GM19023 (cell line): ENCODE results near the gene TLE5.

Experiments used
- ATAC-seq: cut with Tn5 transposase; IDR thresholded peaks from one replicate; pipeline ENCODE4 v1.9.1; 2021; ENCODE audit warnings: mild to moderate bottlenecking, moderate library complexity; ENCODE audit not compliant: unreplicated experiment

Gene TLE5

GRCh38 chr19:3062165-3063105 is at the start of gene TLE5:
Gene TLE5, minus strand, starts transcription at chr19:3062495. Its CDS starts 295 bp downstream, at chr19:3062200.
- ATAC-seq: no peak

DNA sequence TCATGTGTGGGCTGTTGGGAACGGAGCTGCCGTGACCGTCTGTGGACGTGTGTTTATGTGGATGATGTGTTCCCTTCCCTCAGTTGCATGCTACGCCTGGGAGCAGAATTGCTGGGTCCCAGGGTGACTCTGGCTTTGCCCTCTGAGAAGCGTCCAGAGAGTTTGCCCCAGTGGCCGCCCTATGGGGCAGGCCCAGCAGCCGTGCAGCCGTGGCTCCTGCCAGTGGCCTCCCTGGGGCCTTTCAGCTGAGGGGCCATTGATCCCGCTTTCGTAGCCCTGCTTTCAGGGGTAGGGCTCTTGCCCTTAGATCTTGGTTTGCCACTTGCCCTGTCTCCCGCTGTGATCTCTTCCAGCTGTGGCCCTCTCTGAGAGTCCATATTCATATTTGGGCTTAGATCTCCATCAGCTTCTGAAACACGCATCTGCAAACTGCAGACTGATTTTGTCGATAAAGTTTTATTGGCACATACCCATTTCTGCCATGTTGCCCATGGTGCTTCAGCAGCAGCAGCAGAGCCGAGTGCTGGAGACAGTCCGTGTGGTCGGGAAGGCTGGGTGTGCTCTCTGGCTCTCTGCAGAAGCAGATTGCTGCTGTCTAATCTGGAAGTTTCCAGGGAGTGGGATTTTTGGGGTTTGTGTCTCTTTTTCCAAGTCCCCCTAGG is 49.4 kb upstream of the TLE5 start:
- no peak for ATAC-seq

- no peak for ATAC-seq
Observed at GRCh38 chr19:3110126-3110825, 48.0 kb upstream of the TLE5 start.

DNA sequence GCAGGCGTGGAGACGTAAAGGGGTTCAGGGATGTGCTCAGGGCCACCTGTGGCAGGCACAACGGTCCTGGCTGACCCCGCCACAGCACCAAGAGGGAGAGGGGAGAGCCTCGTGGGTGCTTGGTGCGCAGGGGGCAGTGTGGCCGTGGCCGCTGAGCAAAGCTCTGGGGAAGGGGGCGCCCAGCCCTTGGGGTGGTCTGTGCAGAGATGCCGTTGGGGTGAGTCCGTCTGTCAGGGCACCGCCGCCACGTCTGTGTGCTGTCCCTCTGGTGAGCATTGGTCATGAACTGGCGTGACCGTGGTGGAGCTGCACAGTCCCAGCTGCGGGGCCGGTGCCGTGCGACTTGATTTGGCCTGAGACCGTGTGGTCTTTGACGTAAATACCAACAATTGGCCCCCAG is 47.2 kb upstream of the TLE5 start:
- ATAC-seq: no peak

DNA sequence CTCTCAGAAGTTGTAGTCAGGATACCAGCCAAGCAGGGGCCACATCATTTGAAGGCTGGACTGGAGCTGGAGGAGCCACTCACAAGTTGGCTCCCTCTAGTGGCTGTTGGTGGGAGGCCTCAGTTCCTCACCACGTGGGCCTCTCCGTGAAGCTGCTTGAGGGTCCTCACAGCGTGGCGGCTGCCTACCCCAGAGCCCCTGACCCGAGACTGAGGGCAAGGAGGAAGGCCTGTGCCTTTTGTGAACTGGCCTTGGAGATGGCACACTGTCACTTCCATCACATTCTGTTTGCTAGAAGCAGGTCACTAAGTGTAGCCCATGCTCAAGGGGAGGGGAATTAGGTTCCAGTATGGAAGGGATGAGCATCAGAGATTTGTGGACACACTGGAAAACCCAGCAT is 46.5 kb upstream of the TLE5 start:
- no peak for ATAC-seq

DNA sequence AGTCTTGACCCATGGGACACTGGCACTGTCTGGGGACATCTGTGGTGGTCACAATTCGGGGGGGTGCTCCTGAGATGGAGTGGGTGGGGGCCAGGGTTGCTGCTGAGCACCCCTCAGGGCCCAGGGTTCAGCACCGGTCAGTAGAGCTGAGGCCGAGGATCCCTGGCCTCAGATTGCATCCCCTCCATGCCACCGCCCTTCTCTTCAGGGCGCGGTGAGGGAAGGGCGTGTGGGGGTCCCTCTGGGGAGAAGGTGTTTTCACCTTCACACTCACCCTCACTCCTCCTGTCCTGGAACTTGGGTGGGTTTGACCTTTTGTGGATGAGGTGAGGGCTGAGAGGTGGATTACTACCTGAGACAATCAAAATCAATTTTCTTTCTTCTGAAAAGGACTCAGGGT is 45.4 kb upstream of the TLE5 start:
- no peak for ATAC-seq

- ATAC-seq: no peak
Observed at GRCh38 chr19:3106509-3107141, 44.3 kb upstream of the TLE5 start.

- ATAC-seq: no peak
Observed at GRCh38 chr19:3105641-3106508, 43.6 kb upstream of the TLE5 start.

GRCh38 chr19:3104708-3104983 is 42.4 kb upstream of the TLE5 start:
- ATAC-seq: no peak

- no peak for ATAC-seq
Observed at GRCh38 chr19:3102239-3103140, 40.2 kb upstream of the TLE5 start.

GRCh38 chr19:3100747-3101730 is 38.7 kb upstream of the TLE5 start:
- ATAC-seq: no peak

DNA sequence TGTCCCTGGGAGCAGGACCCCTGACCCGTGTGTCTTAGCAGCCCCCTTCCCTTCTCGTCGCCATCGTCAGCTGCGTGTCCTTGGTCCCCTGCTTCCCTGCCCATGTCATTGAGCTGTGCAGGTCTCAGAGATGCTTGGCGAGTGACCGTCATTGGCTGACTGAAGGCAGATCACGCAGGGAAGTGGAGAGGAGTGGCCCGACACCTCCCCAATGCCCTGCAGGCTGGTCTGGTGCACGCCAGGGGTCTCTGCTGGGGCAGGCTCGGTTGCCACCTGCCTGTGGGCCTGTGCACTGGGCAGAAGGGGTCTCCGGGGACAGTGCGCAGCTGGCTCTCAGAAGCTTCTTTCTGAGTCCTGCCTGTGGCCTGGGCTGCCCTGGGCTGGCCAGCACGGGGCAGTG is 38.0 kb upstream of the TLE5 start:
- ATAC-seq: no peak

DNA sequence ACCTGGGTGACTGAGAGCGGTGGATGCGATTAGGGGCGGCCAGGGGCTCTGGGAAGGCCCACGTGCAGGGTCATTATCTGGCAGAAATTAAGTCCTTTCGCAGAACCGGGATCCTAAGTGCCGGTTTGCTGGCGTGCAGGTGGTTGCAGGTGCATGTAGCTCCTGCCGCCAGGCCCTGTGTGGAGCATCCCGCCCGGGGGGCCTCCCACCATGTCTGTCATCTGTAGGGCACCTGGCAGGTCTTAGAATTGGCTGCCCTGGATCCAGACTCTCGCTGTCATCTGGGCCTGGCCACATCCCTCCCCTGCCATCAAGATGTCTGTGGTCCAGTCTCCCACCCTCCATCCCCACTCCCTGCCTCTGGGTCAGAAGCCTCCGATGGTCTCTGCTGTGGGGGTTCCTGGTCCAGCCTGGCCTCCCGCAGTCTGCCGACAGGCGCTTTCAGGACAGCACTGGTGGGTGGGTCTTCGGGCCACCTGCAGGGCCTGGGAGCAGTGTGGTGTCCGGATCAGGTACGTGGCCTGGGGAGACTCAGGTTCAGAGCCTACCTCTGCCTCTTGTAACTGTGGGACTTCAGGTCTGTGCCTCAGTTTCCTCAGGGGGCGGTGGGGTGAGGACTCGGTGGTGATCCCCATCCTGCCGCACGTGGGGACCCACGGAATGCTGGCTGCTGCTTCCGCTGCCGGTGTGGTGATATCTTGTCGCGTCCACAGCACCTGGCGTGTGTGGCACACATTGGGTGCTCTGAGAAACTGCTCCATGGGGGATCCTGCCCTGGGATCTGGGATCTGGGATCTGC is 37.3 kb upstream of the TLE5 start:
- ATAC-seq: no peak

- no peak for ATAC-seq
Observed at GRCh38 chr19:3098515-3099346, 36.4 kb upstream of the TLE5 start.

DNA sequence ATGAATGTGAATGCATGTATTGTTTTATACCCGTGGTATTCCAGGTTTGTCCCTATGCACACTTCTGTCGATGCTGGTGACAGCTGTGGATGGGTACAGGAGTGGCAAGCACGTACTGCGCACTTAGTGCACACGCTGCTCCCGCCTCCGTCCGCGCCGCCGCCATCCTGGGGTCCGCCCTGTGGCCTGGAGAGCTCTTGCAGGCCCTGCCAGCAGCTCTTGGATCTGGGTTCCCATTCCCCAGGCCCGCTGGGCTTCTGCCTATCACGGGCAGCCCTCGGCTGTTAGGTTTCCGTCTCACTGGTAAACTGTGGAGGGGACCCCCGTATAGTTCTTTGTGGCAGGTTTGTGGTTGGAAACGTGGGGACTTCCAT is 35.8 kb upstream of the TLE5 start:
- no peak for ATAC-seq

DNA sequence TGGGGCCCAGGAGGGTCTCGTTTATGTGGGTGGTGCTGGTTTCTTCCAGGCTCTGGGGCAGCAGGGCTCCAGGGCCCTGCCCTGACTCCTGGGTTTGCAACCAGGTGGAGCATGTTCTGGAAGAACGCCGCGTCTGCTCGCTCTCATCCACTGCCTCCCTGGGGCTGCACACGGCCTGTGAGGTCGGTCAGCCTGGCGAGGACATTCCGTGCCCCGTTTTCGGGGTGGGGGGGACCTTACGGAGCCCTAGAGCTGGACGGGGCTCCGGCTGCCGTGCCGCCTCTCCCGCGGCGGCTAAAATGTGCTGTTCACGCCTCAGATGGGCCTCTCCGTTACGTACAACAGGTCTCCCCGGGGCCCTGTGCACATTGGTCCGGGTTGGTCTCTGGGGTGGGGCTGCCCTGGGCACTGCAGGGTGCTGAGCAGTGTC is 35.2 kb upstream of the TLE5 start:
- no peak for ATAC-seq

- no peak for ATAC-seq
Observed at GRCh38 chr19:3096902-3097326, 34.6 kb upstream of the TLE5 start.
